ENCODE measurements around the gene LRCH3.

Gene LRCH3

DNA sequence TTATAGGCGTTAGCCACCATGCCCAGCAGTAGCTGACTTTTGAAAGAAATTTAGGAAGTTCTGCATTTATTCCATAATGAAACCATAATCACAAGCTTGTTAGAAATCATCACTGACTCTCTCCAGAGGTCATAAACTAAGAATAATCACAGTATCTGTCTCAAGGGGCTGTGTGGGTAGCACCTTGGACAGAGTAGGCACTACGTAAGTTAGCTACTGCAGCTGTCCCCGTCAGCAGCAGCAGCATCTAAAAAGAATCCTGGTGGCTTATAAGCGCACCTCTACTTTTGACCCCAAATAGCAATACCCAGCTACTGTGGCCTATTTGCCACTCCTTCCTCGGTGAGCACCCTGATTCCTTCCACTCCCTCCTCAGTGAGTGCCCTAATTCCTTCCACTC is 101.1 kb downstream of the LRCH3 start:
- TF ChIP-seq, protein P1, sequence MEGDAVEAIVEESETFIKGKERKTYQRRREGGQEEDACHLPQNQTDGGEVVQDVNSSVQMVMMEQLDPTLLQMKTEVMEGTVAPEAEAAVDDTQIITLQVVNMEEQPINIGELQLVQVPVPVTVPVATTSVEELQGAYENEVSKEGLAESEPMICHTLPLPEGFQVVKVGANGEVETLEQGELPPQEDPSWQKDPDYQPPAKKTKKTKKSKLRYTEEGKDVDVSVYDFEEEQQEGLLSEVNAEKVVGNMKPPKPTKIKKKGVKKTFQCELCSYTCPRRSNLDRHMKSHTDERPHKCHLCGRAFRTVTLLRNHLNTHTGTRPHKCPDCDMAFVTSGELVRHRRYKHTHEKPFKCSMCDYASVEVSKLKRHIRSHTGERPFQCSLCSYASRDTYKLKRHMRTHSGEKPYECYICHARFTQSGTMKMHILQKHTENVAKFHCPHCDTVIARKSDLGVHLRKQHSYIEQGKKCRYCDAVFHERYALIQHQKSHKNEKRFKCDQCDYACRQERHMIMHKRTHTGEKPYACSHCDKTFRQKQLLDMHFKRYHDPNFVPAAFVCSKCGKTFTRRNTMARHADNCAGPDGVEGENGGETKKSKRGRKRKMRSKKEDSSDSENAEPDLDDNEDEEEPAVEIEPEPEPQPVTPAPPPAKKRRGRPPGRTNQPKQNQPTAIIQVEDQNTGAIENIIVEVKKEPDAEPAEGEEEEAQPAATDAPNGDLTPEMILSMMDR (IDR thresholded peaks at IDR 0.05; ENCODE audit: control extremely low read depth, extremely low read depth, low read depth, missing control alignments), result no peak
- POLR2A ChIA-PET, result no interaction called here
- CTCF ChIA-PET, result interaction anchor here (1.1 to 4.2 kb wide), 3 partner anchors 14 to 50 kb away, joined by 3 to 16 read pairs (median 3); no protein-coding TSS in a partner anchor
- no peak for DNase-seq (ENCODE audit: extremely low spot score)

DNA sequence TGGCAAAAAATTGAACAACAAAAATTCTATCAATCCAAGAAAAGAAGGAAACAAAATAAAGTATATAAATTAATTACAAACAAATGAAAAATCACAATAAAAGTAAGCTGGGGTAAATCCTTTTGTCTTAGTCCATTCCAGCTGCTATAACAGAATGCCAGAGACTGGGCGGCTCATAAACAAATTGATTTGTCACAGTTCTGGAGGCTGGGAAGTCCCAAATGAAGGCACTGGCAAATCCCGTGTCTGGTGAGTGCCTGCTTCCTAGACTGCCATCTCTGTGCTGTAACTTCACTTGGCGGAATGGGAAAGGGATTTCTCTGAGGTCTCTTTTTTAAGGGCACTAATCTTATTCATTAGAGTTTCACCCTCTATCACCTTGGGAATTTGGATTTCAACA is 105.4 kb downstream of the LRCH3 start:
- ChIA-PET POLR2A (no interaction called here), CTCF (interaction anchor here (1.8 to 1.9 kb wide), 2 partner anchors 9 to 27 kb away, joined by 4 to 12 read pairs; no protein-coding TSS in a partner anchor)
- DNase-seq (ENCODE audit: extremely low spot score), result no peak
- TF ChIP-seq, protein P1 (IDR thresholded peaks at IDR 0.05; ENCODE audit: control extremely low read depth, extremely low read depth, low read depth, missing control alignments), result no peak

- ChIA-PET POLR2A (no interaction called here), CTCF (interaction anchor here (1.1 kb wide), 1 partner anchor 20 kb away, joined by 3 read pairs; no protein-coding TSS in a partner anchor)
- DNase-seq (ENCODE audit: extremely low spot score), result no peak
- TF ChIP-seq, protein P1 (IDR thresholded peaks at IDR 0.05; ENCODE audit: control extremely low read depth, extremely low read depth, low read depth, missing control alignments), result no peak
Observed at GRCh38 chr3:197899833-197900478, 108.9 kb downstream of the LRCH3 start.

GRCh38 chr3:197901626-197902025 is 110.6 kb downstream of the LRCH3 start:
- ChIA-PET CTCF (no interaction called here), POLR2A (no interaction called here)
- TF ChIP-seq, protein P1 (IDR thresholded peaks at IDR 0.05; ENCODE audit: control extremely low read depth, extremely low read depth, low read depth, missing control alignments), result no peak
- no peak for DNase-seq (ENCODE audit: extremely low spot score)

DNA sequence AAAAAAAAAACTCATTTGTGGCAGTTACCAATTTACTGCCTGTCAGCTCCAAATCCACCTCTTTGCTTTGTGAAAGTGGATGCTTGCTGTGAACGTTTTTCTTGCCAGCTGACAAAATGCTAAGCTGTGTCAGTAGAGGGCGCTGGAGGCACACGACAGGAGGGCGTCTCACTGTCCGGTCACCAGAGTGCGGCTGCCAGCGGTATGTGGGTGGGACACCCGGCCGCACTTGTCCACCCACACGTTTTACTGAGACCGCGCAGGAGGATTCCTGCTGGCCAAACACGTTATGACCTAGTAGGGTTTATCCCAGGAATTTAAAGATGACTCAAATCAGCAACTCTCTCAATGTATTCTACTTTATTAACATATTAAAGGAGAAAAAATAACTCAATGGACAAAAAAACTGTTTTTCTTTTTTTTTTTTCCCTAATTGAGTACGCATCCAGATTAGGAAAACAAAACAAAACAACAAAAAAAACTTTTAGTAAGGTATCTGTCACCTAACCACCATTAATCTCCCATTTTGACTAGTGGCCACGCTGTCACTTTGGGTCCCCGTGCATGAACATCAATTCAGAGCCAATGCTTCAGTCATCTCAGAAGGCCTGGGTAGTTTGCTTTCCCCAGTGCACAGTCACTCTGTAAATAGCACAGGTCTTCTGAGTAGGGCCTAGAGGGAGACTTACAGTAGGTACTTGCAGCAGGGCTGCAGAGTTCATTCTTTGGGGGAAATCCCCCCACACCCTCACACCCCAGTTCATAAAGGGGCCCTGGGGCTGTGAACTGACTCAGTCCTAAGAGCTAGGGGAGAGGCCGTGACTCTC is 115.2 kb downstream of the LRCH3 start:
- TF ChIP-seq, protein P1 (IDR thresholded peaks at IDR 0.05; ENCODE audit: control extremely low read depth, extremely low read depth, low read depth, missing control alignments), result peak; percentile 93
- POLR2A ChIA-PET, result interaction anchor here (0.5 to 0.6 kb wide), 2 partner anchors 32 to 50 kb away, joined by 3 read pairs; no protein-coding TSS in a partner anchor
- DNase-seq (ENCODE audit: extremely low spot score), result peak; percentile 77
- CTCF ChIA-PET, result interaction anchor here (0.6 to 3.6 kb wide), 22 partner anchors 8 to 183 kb away, joined by 3 to 43 read pairs (median 4); no protein-coding TSS in a partner anchor

GRCh38 chr3:197906850-197907187 is 115.8 kb downstream of the LRCH3 start:
- POLR2A ChIA-PET, result interaction anchor here (0.5 kb wide), 1 partner anchor 50 kb away, joined by 3 read pairs; no protein-coding TSS in a partner anchor
- TF ChIP-seq, protein P1 (IDR thresholded peaks at IDR 0.05; ENCODE audit: control extremely low read depth, extremely low read depth, low read depth, missing control alignments), result no peak
- CTCF ChIA-PET, result interaction anchor here (0.7 to 3.6 kb wide), 7 partner anchors 9 to 60 kb away, joined by 3 to 43 read pairs (median 6); no protein-coding TSS in a partner anchor
- no peak for DNase-seq (ENCODE audit: extremely low spot score)
